ENCODE results near the gene C19orf18.

The C19orf18 gene

GRCh38 chr19:57947088-57947418 lies 27.3 kb downstream of the C19orf18 start:
- no peak for DNase-seq

GRCh38 chr19:57946316-57946715 lies 28.0 kb downstream of the C19orf18 start:
- DNase-seq, result no peak

GRCh38 chr19:57941593-57941992 lies 32.7 kb downstream of the C19orf18 start:
- no peak for DNase-seq

- DNase-seq, result no peak
These were observed 38.6 kb downstream of the C19orf18 start for GRCh38 chr19:57935731-57936130.

GRCh38 chr19:57934820-57935665 lies 39.3 kb downstream of the C19orf18 start, which contains the start of gene ZNF418:
Gene ZNF418 (minus strand): TSS chr19:57935402. CDS start chr19:57933822, 1,580 bp downstream.
- peak; percentile 38 for DNase-seq

- DNase-seq, result no peak
These were observed 46.7 kb downstream of the C19orf18 start for GRCh38 chr19:57927587-57927986.

GRCh38 chr19:57916168-57916995 lies 58.0 kb downstream of the C19orf18 start, which contains the start of gene ZNF417:
Gene ZNF417 (minus strand): TSS chr19:57916592. CDS start chr19:57916411, 181 bp downstream.
- peak; percentile 83 for DNase-seq

- no peak for DNase-seq
These were observed 59.8 kb downstream of the C19orf18 start for GRCh38 chr19:57914531-57914930.
